Psoas muscle (tissue), 8 donors: ENCODE measurements around the gene IFTAP. TPM values are rescaled to one million over a fixed set of nuclear protein-coding genes. Genes with fewer than 3 reads are reported as not detected.

ENCODE experiments used
- ATAC-seq, 4 donors: fragments of 200-7000 bp; cut with Tn5 transposase; one replicate each; pipeline ENCODE4 v1.9.1; 2020; ENCODE audit warnings: moderate library complexity in 3 of 4, mild to moderate bottlenecking in 2 of 4
- DNase-seq, 2 donors: peaks; one replicate each; pipeline ENCODE4 v3.0.0-alpha.2; 2020
- H3K27ac ChIP-seq: fragments of 200-600 bp; one replicate; pipeline ENCODE4 v1.8.0; 2022
- H3K27me3 ChIP-seq, 3 donors: fragments of 200-600 bp in 1 of 3; one replicate each; pipeline versions ENCODE4 v1.6.1 to v1.8.0; 2013 to 2022; ENCODE audit warnings: low read length in 2 of 3, mild to moderate bottlenecking in 2 of 3, moderate library complexity in 1 of 3; ENCODE audit not compliant: insufficient read depth in 3 of 3
- H3K36me3 ChIP-seq, 2 donors: fragments of 200-600 bp in 1 of 2; one replicate each; pipeline versions ENCODE4 v1.6.1 to v1.8.0; 2013 to 2022; ENCODE audit warnings: low read depth in 1 of 2, mild to moderate bottlenecking in 1 of 2, moderate library complexity in 1 of 2; ENCODE audit not compliant: insufficient read depth in 1 of 2
- H3K4me1 ChIP-seq: fragments of 200-600 bp; one replicate; pipeline ENCODE4 v1.8.0; 2022
- H3K4me3 ChIP-seq: fragments of 200-600 bp; one replicate; pipeline ENCODE4 v1.8.0; 2022; ENCODE audit warnings: mild to moderate bottlenecking
- H3K9me3 ChIP-seq: fragments of 200-600 bp; one replicate; pipeline ENCODE4 v1.8.0; 2022
- WGBS, 3 donors: extraction: QIAGEN DNeasy Blood & Tissue Kit; methylation state at CpG; one replicate each; pipeline versions ENCODE4 v1.1.6 to v1.1.7; 2013; 5-methylcytosine and 5-hydroxymethylcytosine counted together
- intact Hi-C, 2 donors: fragments of 100-400 bp; cut with DNase I; formaldehyde crosslinking; loops; one replicate each; pipeline versions ENCODE4 v1.11.0 to v1.14.2; 2022
- polyA plus RNA-seq, 3 donors: library from polyadenylated mRNA; stranded (reverse); fragments of 200-250 nt; gene quantifications; one replicate each; pipeline ENCODE4 v1.2.3, GENCODE V29; 2013
- total RNA-seq, 4 donors: library from RNA; stranded (reverse); fragmentation: NEBNext Ultra II Directional in 2 of 4; extraction: Animal tissue kit (Norgen Biotek cat#: 25700) in 2 of 4; gene quantifications; one replicate each; pipeline versions ENCODE4 v1.2.1 to v1.2.4, GENCODE V29; 2021 to 2023
- TF ChIP-seq, protein P1 (sequence below): fragments of 200-600 bp; IDR thresholded peaks from one replicate; pipeline ENCODE4 v1.8.0; 2022; ENCODE audit warnings: antibody characterized with exemption
- donor health status: healthy with polysubstance abuse.
- donor health status: DM: no; HTN: no; CAD: no; lungs with moderate emphysema.
- donor health status: Bipolar disorder and iron deficiency.
- donor health status: healthy.
- donor health status: DM: yes; HTN: yes; CAD: no.
- donor health status: DM: no; HTN: no; CAD: no.
- donor health status: DM: no; HTN: no; CAD: no.
- donor health status: DM: yes; HTN: yes; CAD: no.

IFTAP gene
- total and polyA plus RNA-seq, 7 donors, result 21.3 to 58.7 (median 28.2) TPM

DNA sequence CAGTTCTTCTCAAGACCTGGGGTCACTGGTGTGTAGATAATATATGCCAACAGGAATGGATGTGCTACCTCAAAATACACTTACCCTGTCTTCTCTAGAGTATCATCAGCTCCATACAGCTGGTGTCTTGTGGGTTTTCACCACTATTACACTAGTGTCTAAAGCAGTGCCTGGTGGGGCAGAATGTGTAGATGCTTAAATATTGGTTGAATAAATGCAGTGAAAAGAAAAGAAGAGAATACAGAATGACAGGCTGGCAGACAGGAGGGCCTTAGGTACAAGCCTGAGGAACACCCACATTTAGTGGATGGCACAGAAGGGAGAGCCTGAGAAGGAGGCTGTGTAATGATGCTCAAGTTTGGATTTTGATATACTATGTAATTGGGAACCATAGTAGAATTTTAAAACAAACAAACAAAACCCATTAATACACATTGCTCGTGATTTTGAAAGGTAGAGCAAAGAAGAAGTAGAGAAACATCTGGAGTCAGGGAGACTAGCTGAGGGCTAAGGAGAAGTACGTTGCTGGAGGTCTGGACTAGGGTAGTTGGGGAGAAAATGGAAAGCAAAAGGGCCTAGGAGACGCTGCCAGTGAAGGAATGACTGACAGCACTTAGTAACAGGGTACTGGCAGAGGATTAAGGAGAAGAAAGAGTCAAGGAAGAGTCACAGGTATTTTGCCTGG is 24.2 kb downstream of the IFTAP start:
- peak overlapping the region; percentile 26 for H3K4me3 ChIP-seq
- peak overlapping the region; percentile 6 for H3K27ac ChIP-seq
- H3K36me3 ChIP-seq, result no peaks in the 10 kb centered on the region
- ATAC-seq, result no peak
- TF ChIP-seq, protein P1, sequence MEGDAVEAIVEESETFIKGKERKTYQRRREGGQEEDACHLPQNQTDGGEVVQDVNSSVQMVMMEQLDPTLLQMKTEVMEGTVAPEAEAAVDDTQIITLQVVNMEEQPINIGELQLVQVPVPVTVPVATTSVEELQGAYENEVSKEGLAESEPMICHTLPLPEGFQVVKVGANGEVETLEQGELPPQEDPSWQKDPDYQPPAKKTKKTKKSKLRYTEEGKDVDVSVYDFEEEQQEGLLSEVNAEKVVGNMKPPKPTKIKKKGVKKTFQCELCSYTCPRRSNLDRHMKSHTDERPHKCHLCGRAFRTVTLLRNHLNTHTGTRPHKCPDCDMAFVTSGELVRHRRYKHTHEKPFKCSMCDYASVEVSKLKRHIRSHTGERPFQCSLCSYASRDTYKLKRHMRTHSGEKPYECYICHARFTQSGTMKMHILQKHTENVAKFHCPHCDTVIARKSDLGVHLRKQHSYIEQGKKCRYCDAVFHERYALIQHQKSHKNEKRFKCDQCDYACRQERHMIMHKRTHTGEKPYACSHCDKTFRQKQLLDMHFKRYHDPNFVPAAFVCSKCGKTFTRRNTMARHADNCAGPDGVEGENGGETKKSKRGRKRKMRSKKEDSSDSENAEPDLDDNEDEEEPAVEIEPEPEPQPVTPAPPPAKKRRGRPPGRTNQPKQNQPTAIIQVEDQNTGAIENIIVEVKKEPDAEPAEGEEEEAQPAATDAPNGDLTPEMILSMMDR, result no peak
- WGBS, 3 donors, result 69 to 84% (median 77%) methylated on average over 3 of the region's 3 CpGs
- no peak for DNase-seq
- intact Hi-C loops, result no loop called here
- no peaks in the 10 kb centered on the region for H3K9me3 ChIP-seq
- no peaks in the 10 kb centered on the region for H3K27me3 ChIP-seq
- H3K4me1 ChIP-seq, result peaks cover 13% of the 10 kb centered on the region

DNA sequence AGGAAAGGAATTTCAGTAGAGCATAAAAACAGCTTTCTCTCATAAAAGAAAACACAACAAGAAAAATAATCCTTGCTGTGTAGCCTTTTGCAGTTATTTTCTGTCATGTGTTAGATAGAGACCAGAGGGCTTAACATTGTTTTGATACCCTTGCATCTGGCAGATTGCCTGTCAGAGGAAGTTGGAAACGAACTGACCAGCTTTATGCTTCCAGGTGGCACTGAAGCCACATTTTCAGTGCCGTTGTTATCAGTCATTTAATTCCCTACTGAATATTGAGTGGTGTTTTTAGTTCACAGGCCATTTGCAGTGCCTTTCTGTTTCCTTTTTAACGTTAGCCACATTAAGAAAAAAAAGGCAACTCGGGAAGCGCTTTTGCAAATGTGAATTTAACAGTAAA is 25.2 kb downstream of the IFTAP start:
- WGBS, 3 donors, result 11 to 14% (median 13%) methylated on average over 5 of the region's 5 CpGs
- Histone ChIP-seq H3K27ac (no peak overlapping the region), H3K9me3 (no peaks in the 10 kb centered on the region), H3K36me3 (no peaks in the 10 kb centered on the region), H3K27me3 (no peaks in the 10 kb centered on the region), H3K4me1 (peaks cover 13% of the 10 kb centered on the region), H3K4me3 (peak overlapping the region; percentile 26)
- intact Hi-C loops, result no loop called here
- TF ChIP-seq, protein P1, result no peak
- ATAC-seq (no peak), DNase-seq (no peak)

DNA sequence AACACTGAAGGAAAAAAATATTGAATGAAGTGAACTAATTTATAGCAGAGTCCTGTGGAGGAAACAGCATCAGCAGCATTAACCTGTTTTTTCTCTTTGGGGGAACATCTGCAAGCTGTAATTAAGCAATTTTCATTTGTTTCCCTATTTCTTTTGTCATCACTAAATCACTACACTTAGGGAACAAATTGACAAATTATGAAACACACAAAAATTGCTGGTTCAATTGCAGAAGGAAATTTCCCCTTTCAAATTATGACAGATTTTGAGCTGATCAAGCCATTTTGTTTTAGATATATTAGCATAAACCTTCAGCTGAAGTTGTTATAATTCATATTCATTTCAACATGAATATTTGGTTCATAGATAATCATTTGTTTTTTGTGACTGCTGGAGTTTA is 25.9 kb downstream of the IFTAP start:
- DNase-seq, result no peak
- TF ChIP-seq, protein P1, result no peak
- Histone ChIP-seq H3K27me3 (no peaks in the 10 kb centered on the region), H3K4me3 (peak overlapping the region; percentile 26), H3K4me1 (peaks cover 13% of the 10 kb centered on the region), H3K36me3 (no peaks in the 10 kb centered on the region), H3K27ac (no peak overlapping the region), H3K9me3 (no peaks in the 10 kb centered on the region)
- intact Hi-C loops, result loop anchor here in 1 of 2 donors (5.0 kb wide), 1 partner anchor 58 kb away; no protein-coding TSS in a partner anchor
- ATAC-seq, result no peak

DNA sequence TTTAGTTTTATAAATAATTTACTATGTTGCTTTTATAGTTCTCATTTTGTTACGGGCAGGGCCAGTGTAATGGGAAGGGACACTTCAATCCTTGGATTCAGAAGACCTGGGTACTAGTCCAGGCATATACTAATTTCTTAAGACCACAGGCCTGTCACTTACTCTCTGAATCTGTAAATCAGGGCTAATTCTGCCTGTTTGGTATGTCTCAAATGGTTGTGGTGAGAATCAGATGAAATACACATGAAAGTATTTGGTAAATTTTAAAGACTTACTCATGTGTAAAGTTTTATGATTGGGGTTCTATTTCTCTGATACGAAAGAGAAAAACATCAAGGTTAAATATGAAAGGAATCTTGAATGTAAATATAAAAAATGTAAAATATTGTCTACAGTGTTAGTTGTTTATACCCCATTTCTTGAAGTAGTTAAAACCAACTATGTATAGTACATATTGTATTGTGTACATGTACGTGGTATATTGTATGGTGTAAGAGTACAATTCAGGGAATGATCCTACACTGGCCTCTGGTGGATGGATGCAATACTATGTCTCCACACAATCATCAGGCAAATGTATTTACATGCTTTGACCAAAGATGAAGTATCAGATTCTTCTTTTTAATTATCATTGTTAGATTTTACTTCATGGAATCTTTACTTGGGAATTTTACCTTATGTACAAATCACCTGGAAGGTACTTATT is 28.3 kb downstream of the IFTAP start:
- TF ChIP-seq, protein P1, result peak; percentile 40
- H3K4me1 ChIP-seq, result peaks cover 13% of the 10 kb centered on the region
- no peak for DNase-seq
- 84 to 85% (median 84%) methylated on average over 3 of the region's 3 CpGs for WGBS, 3 donors
- intact Hi-C loops, result loop anchor here in 1 of 2 donors (5.0 kb wide), 1 partner anchor 60 kb away; no protein-coding TSS in a partner anchor
- no peak overlapping the region for H3K27ac ChIP-seq
- H3K9me3 ChIP-seq, result no peaks in the 10 kb centered on the region
- no peaks in the 10 kb centered on the region for H3K27me3 ChIP-seq
- peak in 2 of 4 donors; percentile 54 to 57 for ATAC-seq
- no peak overlapping the region for H3K4me3 ChIP-seq
- no peaks in the 10 kb centered on the region for H3K36me3 ChIP-seq
